Left lung (tissue), 14 donors: ENCODE data around the gene MEAK7. TPM values are rescaled to one million over a fixed set of nuclear protein-coding genes. Genes with fewer than 3 reads are reported as not detected.

Experiments used
- ATAC-seq: fragments of 200-7000 bp; cut with Tn5 transposase; one replicate; pipeline ENCODE4 v1.9.1; 2020; ENCODE audit warnings: moderate library complexity
- DNase-seq, 4 donors: peaks; one replicate each; pipeline ENCODE4 v3.0.0-alpha.2; 2013 to 2020
- H3K27ac ChIP-seq, 2 donors: fragments of 200-600 bp; sonication (generic) in 1 of 2; one replicate each; pipeline versions ENCODE4 v1.5.0 to v1.8.0; 2020 to 2021
- H3K27me3 ChIP-seq, 2 donors: fragments of 200-600 bp; sonication (generic) in 1 of 2; one replicate each; pipeline versions ENCODE4 v1.5.0 to v1.8.0; 2020 to 2021
- H3K36me3 ChIP-seq, 2 donors: fragments of 200-600 bp; sonication (generic) in 1 of 2; one replicate each; pipeline versions ENCODE4 v1.5.0 to v1.8.0; 2020 to 2021
- H3K4me1 ChIP-seq, 2 donors: fragments of 200-600 bp; one replicate each; pipeline ENCODE4 v1.8.0; 2021
- H3K4me3 ChIP-seq, 2 donors: fragments of 200-600 bp; sonication (generic) in 1 of 2; one replicate each; pipeline versions ENCODE4 v1.5.0 to v1.8.0; 2020 to 2021; ENCODE audit warnings: mild to moderate bottlenecking in 1 of 2
- H3K9me3 ChIP-seq, 2 donors: fragments of 200-600 bp; sonication (generic) in 1 of 2; one replicate each; pipeline versions ENCODE4 v1.5.0 to v1.8.0; 2020 to 2021
- intact Hi-C, 2 donors: fragments of 100-400 bp; cut with DNase I; formaldehyde crosslinking; loops; one replicate each; pipeline versions ENCODE4 v1.11.2 to v1.14.2; 2022
- long read RNA-seq, 12 donors: library from polyadenylated mRNA in 2 of 12; unstranded in 2 of 12; transcript quantifications; one replicate each; pipeline ENCODE4 v2.0.0 and lab custom pipeline, GENCODE V29; 2019 to 2026
- polyA plus RNA-seq, 6 donors: library from polyadenylated mRNA; unstranded; fragments of 120-200 nt; gene quantifications; one replicate each; pipeline ENCODE4 v1.2.1, GENCODE V29; 2013; ENCODE audit not compliant: insufficient read length in 6 of 6
- total RNA-seq, 2 donors: library from RNA; stranded (reverse); fragmentation: NEBNext Ultra II Directional; extraction: Animal tissue kit (Norgen Biotek cat#: 25700); gene quantifications; one replicate each; pipeline ENCODE4 v1.2.1, GENCODE V29; 2021
- TF ChIP-seq, protein P1 (sequence below), 2 donors: fragments of 200-600 bp; sonication (generic) in 1 of 2; IDR thresholded peaks; one replicate each; pipeline versions ENCODE4 v1.5.0 to v1.8.0; 2021; ENCODE audit warnings: antibody characterized with exemption in 2 of 2
- donor health status: DM: no; HTN: yes; CAD: no.
- donor health status: DM: no; HTN: no; CAD: no.

Gene MEAK7, protein sequence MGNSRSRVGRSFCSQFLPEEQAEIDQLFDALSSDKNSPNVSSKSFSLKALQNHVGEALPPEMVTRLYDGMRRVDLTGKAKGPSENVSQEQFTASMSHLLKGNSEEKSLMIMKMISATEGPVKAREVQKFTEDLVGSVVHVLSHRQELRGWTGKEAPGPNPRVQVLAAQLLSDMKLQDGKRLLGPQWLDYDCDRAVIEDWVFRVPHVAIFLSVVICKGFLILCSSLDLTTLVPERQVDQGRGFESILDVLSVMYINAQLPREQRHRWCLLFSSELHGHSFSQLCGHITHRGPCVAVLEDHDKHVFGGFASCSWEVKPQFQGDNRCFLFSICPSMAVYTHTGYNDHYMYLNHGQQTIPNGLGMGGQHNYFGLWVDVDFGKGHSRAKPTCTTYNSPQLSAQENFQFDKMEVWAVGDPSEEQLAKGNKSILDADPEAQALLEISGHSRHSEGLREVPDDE
- 10 to 100 TPM; 13.1 to 18.8 TPM for total RNA-seq
- polyA plus RNA-seq, result 10 to 100 TPM; 19.8 to 22.3 (median 21.0) TPM
- long read RNA-seq, donor 1, full-length matches to known transcripts, result 2 of 2 reads
- long read RNA-seq, donor 1, partial matches to known transcripts, result 0 of 2 reads
- long read RNA-seq, donor 1, other reads (novel, unspliced or antisense), result 0 of 2 reads
- long read RNA-seq, donor 2, full-length matches to known transcripts, result 1 of 1 reads
- long read RNA-seq, donor 2, partial matches to known transcripts, result 0 of 1 reads
- long read RNA-seq, donor 2, other reads (novel, unspliced or antisense), result 0 of 1 reads
- long read RNA-seq, donor 3, full-length matches to known transcripts, result 5 of 5 reads
- long read RNA-seq, donor 3, partial matches to known transcripts, result 0 of 5 reads
- long read RNA-seq, donor 3, other reads (novel, unspliced or antisense), result 0 of 5 reads
- long read RNA-seq, donor 4, full-length matches to known transcripts, result 7 of 11 reads
- long read RNA-seq, donor 4, partial matches to known transcripts, result 2 of 11 reads
- long read RNA-seq, donor 4, other reads (novel, unspliced or antisense), result 2 of 11 reads
- long read RNA-seq, donor 5, full-length matches to known transcripts, result 4 of 4 reads
- long read RNA-seq, donor 5, partial matches to known transcripts, result 0 of 4 reads
- long read RNA-seq, donor 5, other reads (novel, unspliced or antisense), result 0 of 4 reads
- long read RNA-seq, donor 6, result 0 reads
- long read RNA-seq, donor 7, partial matches to known transcripts, result 0 of 1 reads
- long read RNA-seq, donor 7, other reads (novel, unspliced or antisense), result 0 of 1 reads
- long read RNA-seq, donor 8, full-length matches to known transcripts, result 1 of 1 reads
- long read RNA-seq, donor 8, partial matches to known transcripts, result 0 of 1 reads
- long read RNA-seq, donor 8, other reads (novel, unspliced or antisense), result 0 of 1 reads
- long read RNA-seq, donor 9, result 0 reads
- long read RNA-seq, donor 10, full-length matches to known transcripts, result 6 of 9 reads
- long read RNA-seq, donor 10, partial matches to known transcripts, result 1 of 9 reads
- long read RNA-seq, donor 10, other reads (novel, unspliced or antisense), result 2 of 9 reads
- long read RNA-seq, donor 11, result 0 reads
- long read RNA-seq, donor 12, result 0 reads

DNA sequence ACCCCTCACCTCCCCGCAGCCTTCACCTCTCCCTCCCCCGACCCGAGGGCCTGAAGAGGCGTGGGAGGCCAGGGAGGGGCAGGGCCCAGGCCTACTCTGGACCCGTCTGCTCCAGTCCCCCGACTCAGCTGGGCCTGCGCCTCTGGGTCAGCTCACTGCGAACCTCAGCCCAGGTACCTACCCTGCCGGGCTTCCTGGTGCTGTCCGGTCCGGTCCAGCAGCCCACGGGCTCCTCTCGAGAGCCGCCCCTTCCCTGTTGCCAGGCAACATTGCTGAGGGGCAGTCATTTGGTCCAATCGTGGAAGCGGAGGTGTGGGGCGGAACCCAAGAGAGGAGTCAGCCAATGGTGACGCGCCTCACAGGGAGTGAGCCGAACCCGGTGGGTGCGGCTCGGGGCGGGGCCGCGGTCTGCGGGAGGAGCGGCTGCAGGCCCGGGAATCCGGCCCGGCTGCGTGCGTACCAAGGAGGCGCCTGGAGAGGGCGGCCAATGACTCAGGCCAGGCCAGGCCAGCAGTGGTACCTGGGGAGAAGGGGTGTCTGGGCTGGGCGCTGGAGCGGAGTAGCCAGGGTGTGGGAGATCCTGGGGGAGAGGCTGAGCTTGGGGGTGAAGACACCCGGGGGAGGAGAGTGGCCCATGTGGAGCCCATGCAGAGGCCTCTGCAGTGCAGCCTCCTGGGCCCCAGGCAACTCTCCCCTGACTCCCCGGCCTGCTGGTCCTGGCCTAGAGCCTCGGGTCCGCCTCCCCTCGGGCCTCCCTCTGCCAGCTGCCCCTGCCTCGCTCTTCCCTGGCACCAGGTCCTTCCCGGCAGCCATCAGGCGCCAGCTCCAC lies at the start of gene MEAK7:
Gene MEAK7, minus strand, starts transcription at position 240 of the 829 bp plus-strand sequence. CDS start 6,573 bp downstream, outside the sequence.
- ATAC-seq, result peak; percentile 97
- H3K9me3 ChIP-seq, result no peaks in the 10 kb centered on the region
- DNase-seq, result peak; percentile 96 to 99 (median 98)
- H3K27me3 ChIP-seq, result no peaks in the 10 kb centered on the region
- peaks cover 0 to under 1% of the 10 kb centered on the region in 2 donors for H3K36me3 ChIP-seq
- H3K27ac ChIP-seq, result peak within 1 kb of the TSS; percentile 74 to 85
- H3K4me1 ChIP-seq, result peaks cover 6 to 32% of the 10 kb centered on the region in 2 donors
- intact Hi-C loops, result no loop called here
- H3K4me3 ChIP-seq, result peak within 1 kb of the TSS; percentile 73 to 74
- TF ChIP-seq, protein P1, sequence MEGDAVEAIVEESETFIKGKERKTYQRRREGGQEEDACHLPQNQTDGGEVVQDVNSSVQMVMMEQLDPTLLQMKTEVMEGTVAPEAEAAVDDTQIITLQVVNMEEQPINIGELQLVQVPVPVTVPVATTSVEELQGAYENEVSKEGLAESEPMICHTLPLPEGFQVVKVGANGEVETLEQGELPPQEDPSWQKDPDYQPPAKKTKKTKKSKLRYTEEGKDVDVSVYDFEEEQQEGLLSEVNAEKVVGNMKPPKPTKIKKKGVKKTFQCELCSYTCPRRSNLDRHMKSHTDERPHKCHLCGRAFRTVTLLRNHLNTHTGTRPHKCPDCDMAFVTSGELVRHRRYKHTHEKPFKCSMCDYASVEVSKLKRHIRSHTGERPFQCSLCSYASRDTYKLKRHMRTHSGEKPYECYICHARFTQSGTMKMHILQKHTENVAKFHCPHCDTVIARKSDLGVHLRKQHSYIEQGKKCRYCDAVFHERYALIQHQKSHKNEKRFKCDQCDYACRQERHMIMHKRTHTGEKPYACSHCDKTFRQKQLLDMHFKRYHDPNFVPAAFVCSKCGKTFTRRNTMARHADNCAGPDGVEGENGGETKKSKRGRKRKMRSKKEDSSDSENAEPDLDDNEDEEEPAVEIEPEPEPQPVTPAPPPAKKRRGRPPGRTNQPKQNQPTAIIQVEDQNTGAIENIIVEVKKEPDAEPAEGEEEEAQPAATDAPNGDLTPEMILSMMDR (IDR thresholded peaks at IDR 0.05), result no peak

DNA sequence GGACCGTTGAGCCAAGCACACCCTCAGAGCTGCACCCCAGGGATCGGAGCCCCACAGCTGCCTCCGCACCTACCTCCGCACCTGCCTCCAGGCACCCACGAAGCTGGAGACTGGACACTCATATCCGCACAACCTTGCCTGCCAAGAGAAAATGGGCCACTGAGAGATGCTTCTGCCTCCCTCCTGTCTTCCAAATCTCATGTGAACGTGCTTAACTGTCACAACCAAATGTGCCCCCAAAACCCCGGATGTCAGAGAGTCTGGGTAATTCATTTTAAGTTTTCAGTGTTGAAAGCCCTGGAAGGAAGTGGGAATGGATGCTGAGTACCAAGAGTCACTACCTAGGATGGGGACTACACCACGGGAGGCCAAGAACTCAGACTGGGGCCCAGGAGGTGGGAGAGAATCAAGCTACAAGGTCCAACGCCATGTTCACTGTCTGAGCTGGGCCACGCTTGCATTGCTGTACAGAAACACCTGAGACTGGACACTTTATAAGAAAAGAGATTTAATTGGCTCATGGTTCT lies 49.5 kb upstream of the MEAK7 start:
- intact Hi-C loops, result no loop called here
- Histone ChIP-seq H3K27me3 (peaks cover 0 to 5% of the 10 kb centered on the region in 2 donors), H3K4me3 (no peak overlapping the region), H3K36me3 (no peaks in the 10 kb centered on the region), H3K9me3 (no peaks in the 10 kb centered on the region), H3K4me1 (peaks cover 0 to 2% of the 10 kb centered on the region in 2 donors), H3K27ac (no peak overlapping the region)
- ATAC-seq (no peak), DNase-seq (no peak)
- TF ChIP-seq, protein P1 (IDR thresholded peaks at IDR 0.05), result no peak

DNA sequence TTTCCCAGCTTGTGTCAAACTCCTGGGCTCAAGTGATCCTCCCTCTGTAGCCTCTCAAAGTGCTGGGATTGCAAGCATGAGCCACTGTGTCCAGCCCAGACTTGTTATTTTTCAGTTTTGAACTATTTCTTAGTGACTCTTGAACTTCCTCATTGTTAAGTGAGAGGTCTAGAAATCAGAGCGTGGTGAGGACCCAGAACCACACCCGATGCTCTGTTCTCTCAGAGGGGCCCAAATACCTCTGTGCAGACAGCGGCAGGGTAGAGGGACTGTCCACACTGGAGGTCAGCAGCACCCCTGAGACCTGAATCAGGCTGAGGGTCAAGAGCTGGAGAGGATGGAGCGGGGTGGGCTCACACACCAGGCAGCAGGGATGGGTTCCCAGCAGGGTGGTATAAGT lies 47.7 kb upstream of the MEAK7 start:
- TF ChIP-seq, protein P1 (IDR thresholded peaks at IDR 0.05), result no peak
- ATAC-seq (no peak), DNase-seq (no peak)
- Histone ChIP-seq H3K27ac (no peak overlapping the region), H3K4me1 (peaks cover 0 to 4% of the 10 kb centered on the region in 2 donors), H3K9me3 (no peaks in the 10 kb centered on the region), H3K36me3 (no peaks in the 10 kb centered on the region), H3K27me3 (peaks cover 0 to 5% of the 10 kb centered on the region in 2 donors), H3K4me3 (no peak overlapping the region)
- intact Hi-C loops, result no loop called here

DNA sequence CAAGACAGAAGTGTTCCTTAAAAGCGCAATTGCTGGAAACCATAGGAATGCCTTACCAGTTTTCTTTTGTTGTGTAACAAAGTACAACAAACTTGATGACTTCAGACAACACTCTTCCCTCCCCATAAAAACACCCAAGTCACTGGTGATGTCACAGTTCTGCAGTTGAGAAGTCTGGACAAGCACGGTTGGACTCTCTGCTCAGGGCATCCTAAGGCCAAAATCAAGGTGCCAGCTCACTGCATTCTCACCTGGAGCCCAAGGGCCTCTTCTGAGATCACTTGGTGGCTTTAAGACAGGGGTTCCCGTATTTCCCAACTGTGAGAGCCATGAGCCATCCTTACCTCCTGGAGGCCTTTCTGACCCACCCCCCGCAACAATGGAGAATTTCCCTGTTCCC lies 45.6 kb upstream of the MEAK7 start:
- Histone ChIP-seq H3K27ac (peak overlapping the region; percentile 39 to 63), H3K36me3 (no peaks in the 10 kb centered on the region), H3K4me1 (peaks cover 0 to 4% of the 10 kb centered on the region in 2 donors), H3K27me3 (peaks cover 0 to 8% of the 10 kb centered on the region in 2 donors), H3K4me3 (no peak overlapping the region), H3K9me3 (no peaks in the 10 kb centered on the region)
- no peak for ATAC-seq
- DNase-seq, result no peak
- intact Hi-C loops, result no loop called here
- TF ChIP-seq, protein P1 (IDR thresholded peaks at IDR 0.05), result no peak
